HEK293 (cell line): ENCODE measurements around the gene HDAC8.

Experiments used
- CTCF ChIA-PET: fragments of 350-600 bp; formaldehyde crosslinking; extraction: SDS; loops from one replicate; lab custom pipeline; 2021; ENCODE audit warnings: antibody characterized with exemption; lab: Yijun Ruan, JAX
- POLR2A ChIA-PET: fragments of 300-600 bp; formaldehyde crosslinking; extraction: SDS; loops from one replicate; lab custom pipeline; 2020; ENCODE audit warnings: antibody characterized with exemption, inconsistent platforms; lab: Yijun Ruan, JAX
- H3K27ac ChIP-seq: fragments of 200-500 bp; sonication (Bioruptor generic); 2 replicates; pipeline ENCODE4 v1.5.1; 2014; ENCODE audit warnings: low read depth, low read length, control low read depth, inconsistent platforms; ENCODE audit errors: extremely low read depth
- H3K36me3 ChIP-seq, 2 experiments: fragments of 200-500 bp in 1 of 2; sonication (Bioruptor generic) in 1 of 2; 1 replicate in 1 of 2; 2 replicates in 1 of 2; pipeline ENCODE4 v1.5.1; 2014 to 2017; ENCODE audit warnings: inconsistent platforms in 2 of 2, low read length in 2 of 2; ENCODE audit not compliant: control insufficient read depth in 2 of 2, insufficient read depth in 1 of 2
- H3K4me1 ChIP-seq: fragments of 200-500 bp; sonication (Bioruptor generic); 2 replicates; pipeline ENCODE4 v1.5.1; 2014; ENCODE audit warnings: mild to moderate bottlenecking, low read length, inconsistent platforms; ENCODE audit not compliant: control insufficient read depth, insufficient read depth
- H3K4me3 ChIP-seq: 2 replicates; pipeline ENCODE4 v1.5.1; 2011; ENCODE audit warnings: low read depth, mild to moderate bottlenecking, control low read depth, low read length, moderate library complexity
- H3K9me3 ChIP-seq: fragments of 200-500 bp; sonication (Bioruptor generic); 2 replicates; pipeline ENCODE4 v1.5.1; 2014; ENCODE audit warnings: low read depth, low read length, inconsistent platforms; ENCODE audit not compliant: control insufficient read depth, insufficient read depth
- GLIS2 ChIP-seq: fragments of 450-650 bp; formaldehyde crosslinking; IDR thresholded peaks from 2 replicates; pipeline ENCODE4 v1.5.1; 2016; ENCODE audit warnings: missing biosample characterization, missing genetic modification characterization
- RBAK ChIP-seq: fragments of 450-650 bp; formaldehyde crosslinking; IDR thresholded peaks from 2 replicates; pipeline ENCODE4 v1.5.1; 2016; ENCODE audit warnings: missing biosample characterization, missing genetic modification characterization
- REPIN1 ChIP-seq: fragments of 450-650 bp; formaldehyde crosslinking; IDR thresholded peaks from 2 replicates; pipeline ENCODE4 v1.5.1; 2017; ENCODE audit warnings: missing biosample characterization, missing genetic modification characterization, low read depth
- SP3 ChIP-seq: fragments of 450-650 bp; formaldehyde crosslinking; IDR thresholded peaks from 2 replicates; pipeline ENCODE4 v1.5.1; 2016; ENCODE audit warnings: missing biosample characterization, missing genetic modification characterization
- ZNF19 ChIP-seq: fragments of 450-650 bp; formaldehyde crosslinking; IDR thresholded peaks from 2 replicates; pipeline ENCODE4; 2016; ENCODE audit warnings: missing biosample characterization, missing genetic modification characterization, low read depth
- ZNF2 ChIP-seq: fragments of 450-650 bp; formaldehyde crosslinking; IDR thresholded peaks from 2 replicates; pipeline ENCODE4 v1.5.1; 2016; ENCODE audit warnings: missing biosample characterization, missing genetic modification characterization
- ZNF292 ChIP-seq: fragments of 450-650 bp; formaldehyde crosslinking; IDR thresholded peaks from 2 replicates; pipeline ENCODE4 v1.5.1; 2016; ENCODE audit warnings: low read depth, missing biosample characterization, missing genetic modification characterization, borderline replicate concordance
- ZNF473 ChIP-seq: fragments of 450-650 bp; formaldehyde crosslinking; IDR thresholded peaks from 2 replicates; pipeline ENCODE4 v1.5.1; 2017; ENCODE audit warnings: missing biosample characterization, missing genetic modification characterization
- ZNF544 ChIP-seq: fragments of 450-650 bp; formaldehyde crosslinking; IDR thresholded peaks from 2 replicates; pipeline ENCODE4 v1.5.0; 2017; ENCODE audit warnings: missing biosample characterization, missing genetic modification characterization
- ZNF558 ChIP-seq: fragments of 450-650 bp; formaldehyde crosslinking; IDR thresholded peaks from 2 replicates; pipeline ENCODE4 v1.5.1; 2016; ENCODE audit warnings: missing biosample characterization, missing genetic modification characterization
- ZNF561 ChIP-seq: fragments of 450-650 bp; IDR thresholded peaks from 2 replicates; pipeline ENCODE4 v1.5.1; 2018; ENCODE audit warnings: missing biosample characterization, missing genetic modification characterization, borderline replicate concordance
- ZNF600 ChIP-seq: fragments of 450-650 bp; formaldehyde crosslinking; IDR thresholded peaks from 2 replicates; pipeline ENCODE4 v1.5.1; 2016; ENCODE audit warnings: missing biosample characterization, missing genetic modification characterization
- ZNF624 ChIP-seq: fragments of 450-650 bp; formaldehyde crosslinking; IDR thresholded peaks from 2 replicates; pipeline ENCODE4 v1.5.1; 2017; ENCODE audit warnings: missing biosample characterization, missing genetic modification characterization
- ZNF677 ChIP-seq: fragments of 450-650 bp; IDR thresholded peaks from 2 replicates; pipeline ENCODE4 v1.5.0; 2018; ENCODE audit warnings: missing biosample characterization, mild to moderate bottlenecking, missing genetic modification characterization, moderate library complexity
- ZNF792 ChIP-seq: fragments of 450-650 bp; formaldehyde crosslinking; IDR thresholded peaks from 2 replicates; pipeline ENCODE4 v1.5.1; 2016; ENCODE audit warnings: missing biosample characterization, missing genetic modification characterization
- ZNF843 ChIP-seq: fragments of 450-650 bp; formaldehyde crosslinking; IDR thresholded peaks from 2 replicates; pipeline ENCODE4 v1.5.1; 2016; ENCODE audit warnings: missing biosample characterization, missing genetic modification characterization
- TF ChIP-seq, protein P1 (sequence below): fragments of 450-650 bp; formaldehyde crosslinking; IDR thresholded peaks from 2 replicates; pipeline ENCODE4 v1.5.1; 2017; ENCODE audit warnings: missing biosample characterization, missing genetic modification characterization
- TF ChIP-seq, protein P2 (sequence below): fragments of 450-650 bp; formaldehyde crosslinking; IDR thresholded peaks from 2 replicates; pipeline ENCODE4 v1.5.1; 2017; ENCODE audit warnings: missing biosample characterization, missing genetic modification characterization
- TF ChIP-seq, protein P3 (sequence below): fragments of 450-650 bp; formaldehyde crosslinking; IDR thresholded peaks from 2 replicates; pipeline ENCODE4; 2016; ENCODE audit warnings: missing biosample characterization, missing genetic modification characterization
- TF ChIP-seq, protein P4 (sequence below): fragments of 450-650 bp; formaldehyde crosslinking; IDR thresholded peaks from 2 replicates; pipeline ENCODE4 v1.5.1; 2017; ENCODE audit warnings: missing biosample characterization, missing genetic modification characterization
- TF ChIP-seq, protein P5 (sequence below): fragments of 450-650 bp; formaldehyde crosslinking; conservative IDR thresholded peaks from 2 replicates; pipeline ENCODE4 v1.5.1; 2016; ENCODE audit warnings: low read depth, missing biosample characterization, missing genetic modification characterization
- TF ChIP-seq, protein P6 (sequence below): fragments of 450-650 bp; formaldehyde crosslinking; IDR thresholded peaks from 2 replicates; pipeline ENCODE4 v1.5.1; 2016; ENCODE audit warnings: missing biosample characterization, missing genetic modification characterization

Gene HDAC8

DNA sequence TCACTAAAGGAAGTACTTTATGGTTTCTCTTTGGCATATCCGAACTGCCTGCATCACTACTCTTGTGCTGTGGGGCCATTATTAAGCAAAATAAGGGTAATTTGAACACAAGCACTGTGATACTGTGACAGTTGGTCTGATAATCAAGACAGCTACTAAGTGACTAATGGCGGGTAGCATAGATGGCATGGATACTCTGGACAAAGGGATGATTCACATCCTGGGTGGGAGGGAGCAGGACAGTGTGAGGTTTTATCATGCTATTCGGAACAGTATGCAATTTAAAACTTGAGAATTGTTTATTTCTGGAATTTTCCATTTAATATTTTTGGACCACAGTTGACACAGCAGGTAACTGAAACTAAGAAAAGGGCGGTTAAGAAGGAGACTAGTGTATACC lies 214.3 kb downstream of the HDAC8 start (continued):
- TF ChIP-seq, protein P1, sequence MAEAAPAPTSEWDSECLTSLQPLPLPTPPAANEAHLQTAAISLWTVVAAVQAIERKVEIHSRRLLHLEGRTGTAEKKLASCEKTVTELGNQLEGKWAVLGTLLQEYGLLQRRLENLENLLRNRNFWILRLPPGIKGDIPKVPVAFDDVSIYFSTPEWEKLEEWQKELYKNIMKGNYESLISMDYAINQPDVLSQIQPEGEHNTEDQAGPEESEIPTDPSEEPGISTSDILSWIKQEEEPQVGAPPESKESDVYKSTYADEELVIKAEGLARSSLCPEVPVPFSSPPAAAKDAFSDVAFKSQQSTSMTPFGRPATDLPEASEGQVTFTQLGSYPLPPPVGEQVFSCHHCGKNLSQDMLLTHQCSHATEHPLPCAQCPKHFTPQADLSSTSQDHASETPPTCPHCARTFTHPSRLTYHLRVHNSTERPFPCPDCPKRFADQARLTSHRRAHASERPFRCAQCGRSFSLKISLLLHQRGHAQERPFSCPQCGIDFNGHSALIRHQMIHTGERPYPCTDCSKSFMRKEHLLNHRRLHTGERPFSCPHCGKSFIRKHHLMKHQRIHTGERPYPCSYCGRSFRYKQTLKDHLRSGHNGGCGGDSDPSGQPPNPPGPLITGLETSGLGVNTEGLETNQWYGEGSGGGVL, result no peak
- no peak for TF ChIP-seq ZNF561 (tag by site-specific recombination)
- TF ChIP-seq ZNF624 (tag by site-specific recombination), result no peak

DNA sequence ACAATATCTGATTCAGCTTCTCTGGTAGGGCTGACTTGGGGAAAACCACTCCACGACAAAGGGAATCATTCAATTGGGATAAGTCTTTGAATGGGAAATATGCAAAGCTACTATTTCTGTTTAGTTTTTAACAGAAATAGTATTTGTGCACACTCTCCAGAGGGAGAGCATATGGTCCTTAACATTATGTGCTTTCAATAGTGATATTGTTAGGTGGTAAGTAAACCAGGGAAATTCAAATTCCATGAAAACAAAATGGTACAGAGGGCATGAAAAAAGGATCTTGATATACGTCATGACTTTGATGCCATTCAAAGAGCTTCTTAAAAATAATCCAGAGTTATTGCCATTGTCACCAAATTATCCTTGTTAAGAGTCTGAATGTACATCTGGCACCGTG lies 219.9 kb downstream of the HDAC8 start:
- no peak for TF ChIP-seq RBAK (tag by site-specific recombination)
- no peak for TF ChIP-seq REPIN1 (tag by site-specific recombination)
- TF ChIP-seq ZNF2, result no peak
- no peak for TF ChIP-seq GLIS2
- no peak for TF ChIP-seq ZNF544
- TF ChIP-seq ZNF600 (tag by site-specific recombination), result no peak
- TF ChIP-seq ZNF677 (tag by site-specific recombination), result no peak
- TF ChIP-seq, protein P2, sequence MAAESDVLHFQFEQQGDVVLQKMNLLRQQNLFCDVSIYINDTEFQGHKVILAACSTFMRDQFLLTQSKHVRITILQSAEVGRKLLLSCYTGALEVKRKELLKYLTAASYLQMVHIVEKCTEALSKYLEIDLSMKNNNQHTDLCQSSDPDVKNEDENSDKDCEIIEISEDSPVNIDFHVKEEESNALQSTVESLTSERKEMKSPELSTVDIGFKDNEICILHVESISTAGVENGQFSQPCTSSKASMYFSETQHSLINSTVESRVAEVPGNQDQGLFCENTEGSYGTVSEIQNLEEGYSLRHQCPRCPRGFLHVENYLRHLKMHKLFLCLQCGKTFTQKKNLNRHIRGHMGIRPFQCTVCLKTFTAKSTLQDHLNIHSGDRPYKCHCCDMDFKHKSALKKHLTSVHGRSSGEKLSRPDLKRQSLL (tag by site-specific recombination), result no peak
- TF ChIP-seq ZNF292 (tag by site-specific recombination), result no peak
- TF ChIP-seq, protein P3, sequence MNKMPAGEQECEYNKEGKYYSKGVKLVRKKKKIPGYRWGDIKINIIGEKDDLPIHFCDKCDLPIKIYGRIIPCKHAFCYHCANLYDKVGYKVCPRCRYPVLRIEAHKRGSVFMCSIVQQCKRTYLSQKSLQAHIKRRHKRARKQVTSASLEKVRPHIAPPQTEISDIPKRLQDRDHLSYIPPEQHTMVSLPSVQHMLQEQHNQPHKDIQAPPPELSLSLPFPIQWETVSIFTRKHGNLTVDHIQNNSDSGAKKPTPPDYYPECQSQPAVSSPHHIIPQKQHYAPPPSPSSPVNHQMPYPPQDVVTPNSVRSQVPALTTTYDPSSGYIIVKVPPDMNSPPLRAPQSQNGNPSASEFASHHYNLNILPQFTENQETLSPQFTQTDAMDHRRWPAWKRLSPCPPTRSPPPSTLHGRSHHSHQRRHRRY (tag by site-specific recombination), result no peak
- no peak for TF ChIP-seq ZNF19 (tag by site-specific recombination)
- TF ChIP-seq ZNF843, result no peak
- TF ChIP-seq, protein P4, sequence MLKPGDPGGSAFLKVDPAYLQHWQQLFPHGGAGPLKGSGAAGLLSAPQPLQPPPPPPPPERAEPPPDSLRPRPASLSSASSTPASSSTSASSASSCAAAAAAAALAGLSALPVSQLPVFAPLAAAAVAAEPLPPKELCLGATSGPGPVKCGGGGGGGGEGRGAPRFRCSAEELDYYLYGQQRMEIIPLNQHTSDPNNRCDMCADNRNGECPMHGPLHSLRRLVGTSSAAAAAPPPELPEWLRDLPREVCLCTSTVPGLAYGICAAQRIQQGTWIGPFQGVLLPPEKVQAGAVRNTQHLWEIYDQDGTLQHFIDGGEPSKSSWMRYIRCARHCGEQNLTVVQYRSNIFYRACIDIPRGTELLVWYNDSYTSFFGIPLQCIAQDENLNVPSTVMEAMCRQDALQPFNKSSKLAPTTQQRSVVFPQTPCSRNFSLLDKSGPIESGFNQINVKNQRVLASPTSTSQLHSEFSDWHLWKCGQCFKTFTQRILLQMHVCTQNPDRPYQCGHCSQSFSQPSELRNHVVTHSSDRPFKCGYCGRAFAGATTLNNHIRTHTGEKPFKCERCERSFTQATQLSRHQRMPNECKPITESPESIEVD (tag by site-specific recombination), result no peak
- TF ChIP-seq, protein P5, sequence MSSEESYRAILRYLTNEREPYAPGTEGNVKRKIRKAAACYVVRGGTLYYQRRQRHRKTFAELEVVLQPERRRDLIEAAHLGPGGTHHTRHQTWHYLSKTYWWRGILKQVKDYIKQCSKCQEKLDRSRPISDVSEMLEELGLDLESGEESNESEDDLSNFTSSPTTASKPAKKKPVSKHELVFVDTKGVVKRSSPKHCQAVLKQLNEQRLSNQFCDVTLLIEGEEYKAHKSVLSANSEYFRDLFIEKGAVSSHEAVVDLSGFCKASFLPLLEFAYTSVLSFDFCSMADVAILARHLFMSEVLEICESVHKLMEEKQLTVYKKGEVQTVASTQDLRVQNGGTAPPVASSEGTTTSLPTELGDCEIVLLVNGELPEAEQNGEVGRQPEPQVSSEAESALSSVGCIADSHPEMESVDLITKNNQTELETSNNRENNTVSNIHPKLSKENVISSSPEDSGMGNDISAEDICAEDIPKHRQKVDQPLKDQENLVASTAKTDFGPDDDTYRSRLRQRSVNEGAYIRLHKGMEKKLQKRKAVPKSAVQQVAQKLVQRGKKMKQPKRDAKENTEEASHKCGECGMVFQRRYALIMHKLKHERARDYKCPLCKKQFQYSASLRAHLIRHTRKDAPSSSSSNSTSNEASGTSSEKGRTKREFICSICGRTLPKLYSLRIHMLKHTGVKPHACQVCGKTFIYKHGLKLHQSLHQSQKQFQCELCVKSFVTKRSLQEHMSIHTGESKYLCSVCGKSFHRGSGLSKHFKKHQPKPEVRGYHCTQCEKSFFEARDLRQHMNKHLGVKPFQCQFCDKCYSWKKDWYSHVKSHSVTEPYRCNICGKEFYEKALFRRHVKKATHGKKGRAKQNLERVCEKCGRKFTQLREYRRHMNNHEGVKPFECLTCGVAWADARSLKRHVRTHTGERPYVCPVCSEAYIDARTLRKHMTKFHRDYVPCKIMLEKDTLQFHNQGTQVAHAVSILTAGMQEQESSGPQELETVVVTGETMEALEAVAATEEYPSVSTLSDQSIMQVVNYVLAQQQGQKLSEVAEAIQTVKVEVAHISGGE (tag by site-specific recombination), result no peak
- TF ChIP-seq, protein P6, sequence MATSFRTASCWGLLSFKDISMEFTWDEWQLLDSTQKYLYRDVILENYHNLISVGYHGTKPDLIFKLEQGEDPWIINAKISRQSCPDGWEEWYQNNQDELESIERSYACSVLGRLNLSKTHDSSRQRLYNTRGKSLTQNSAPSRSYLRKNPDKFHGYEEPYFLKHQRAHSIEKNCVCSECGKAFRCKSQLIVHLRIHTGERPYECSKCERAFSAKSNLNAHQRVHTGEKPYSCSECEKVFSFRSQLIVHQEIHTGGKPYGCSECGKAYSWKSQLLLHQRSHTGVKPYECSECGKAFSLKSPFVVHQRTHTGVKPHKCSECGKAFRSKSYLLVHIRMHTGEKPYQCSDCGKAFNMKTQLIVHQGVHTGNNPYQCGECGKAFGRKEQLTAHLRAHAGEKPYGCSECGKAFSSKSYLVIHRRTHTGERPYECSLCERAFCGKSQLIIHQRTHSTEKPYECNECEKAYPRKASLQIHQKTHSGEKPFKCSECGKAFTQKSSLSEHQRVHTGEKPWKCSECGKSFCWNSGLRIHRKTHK, result no peak
- TF ChIP-seq ZNF473 (tag by site-specific recombination), result no peak
- TF ChIP-seq SP3 (tag by site-specific recombination), result no peak
- TF ChIP-seq ZNF558 (tag by site-specific recombination), result no peak
- TF ChIP-seq ZNF792 (tag by site-specific recombination), result no peak
- no peaks in the 10 kb centered on the region for H3K9me3 ChIP-seq
- no peak overlapping the region for H3K27ac ChIP-seq
- H3K4me3 ChIP-seq, result no peak overlapping the region
- peaks cover 0 to 5% of the 10 kb centered on the region in 2 experiments; a peak in 2 of 3 replicates for H3K36me3 ChIP-seq
- POLR2A ChIA-PET, result no interaction called here
- CTCF ChIA-PET, result interaction anchor here (0.7 kb wide), 1 partner anchor 107 kb away, joined by 3 read pairs; no protein-coding TSS in a partner anchor
- no peaks in the 10 kb centered on the region; the same call in 1 of the 2 replicates for H3K4me1 ChIP-seq
